Measurements from ENCODE around the gene MYD88. TPM values are rescaled to one million over a fixed set of nuclear protein-coding genes. Genes with fewer than 3 reads are reported as not detected.

Gene MYD88
- polyA plus RNA-seq, 3 donors = 286 to 427 (median 398) TPM

- TF ChIP-seq, protein P1, sequence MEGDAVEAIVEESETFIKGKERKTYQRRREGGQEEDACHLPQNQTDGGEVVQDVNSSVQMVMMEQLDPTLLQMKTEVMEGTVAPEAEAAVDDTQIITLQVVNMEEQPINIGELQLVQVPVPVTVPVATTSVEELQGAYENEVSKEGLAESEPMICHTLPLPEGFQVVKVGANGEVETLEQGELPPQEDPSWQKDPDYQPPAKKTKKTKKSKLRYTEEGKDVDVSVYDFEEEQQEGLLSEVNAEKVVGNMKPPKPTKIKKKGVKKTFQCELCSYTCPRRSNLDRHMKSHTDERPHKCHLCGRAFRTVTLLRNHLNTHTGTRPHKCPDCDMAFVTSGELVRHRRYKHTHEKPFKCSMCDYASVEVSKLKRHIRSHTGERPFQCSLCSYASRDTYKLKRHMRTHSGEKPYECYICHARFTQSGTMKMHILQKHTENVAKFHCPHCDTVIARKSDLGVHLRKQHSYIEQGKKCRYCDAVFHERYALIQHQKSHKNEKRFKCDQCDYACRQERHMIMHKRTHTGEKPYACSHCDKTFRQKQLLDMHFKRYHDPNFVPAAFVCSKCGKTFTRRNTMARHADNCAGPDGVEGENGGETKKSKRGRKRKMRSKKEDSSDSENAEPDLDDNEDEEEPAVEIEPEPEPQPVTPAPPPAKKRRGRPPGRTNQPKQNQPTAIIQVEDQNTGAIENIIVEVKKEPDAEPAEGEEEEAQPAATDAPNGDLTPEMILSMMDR (IDR thresholded peaks at IDR 0.05) = peak; percentile 71
- Histone ChIP-seq H3K4me1 (ENCODE audit: control insufficient read depth in 1 of 2, insufficient read depth in 2 of 2, low read length in 2 of 2) (peaks cover 0 to 5% of the 10 kb centered on the region in 2 donors), H3K9me3 (replicated peaks in 1 of 2; ENCODE audit: control insufficient read depth in 1 of 2, insufficient read depth in 1 of 2, low read length in 2 of 2) (no peaks in the 10 kb centered on the region), H3K36me3 (replicated peaks in 1 of 2; ENCODE audit: control insufficient read depth in 1 of 2, insufficient read depth in 2 of 2, low read length in 2 of 2) (peaks cover 32 to 49% of the 10 kb centered on the region in 2 donors), H3K4me3 (replicated peaks in 1 of 3; ENCODE audit: low read depth in 2 of 3, low read length in 3 of 3) (no peak overlapping the region), H4K20me1 (ENCODE audit: insufficient read depth, low read length) (peaks cover 61% of the 10 kb centered on the region), H3K9ac (ENCODE audit: insufficient read depth, low read length, poor library complexity, severe bottlenecking) (no peak overlapping the region), H3K79me2 (ENCODE audit: insufficient read depth, low read length) (no peaks in the 10 kb centered on the region), H2AFZ (ENCODE audit: insufficient read depth, low read depth, low read length, poor library complexity, severe bottlenecking) (no peak overlapping the region), H3K27me3 (ENCODE audit: control insufficient read depth in 2 of 2, insufficient read depth in 2 of 2, low read length in 2 of 2) (no peaks in the 10 kb centered on the region), H3K27ac (ENCODE audit: low read depth in 1 of 2, low read length in 2 of 2) (no peak overlapping the region), H3K4me2 (replicated peaks; ENCODE audit: extremely low read depth, low read length, poor library complexity, severe bottlenecking) (no peak overlapping the region)
- H3K4me3 Mint-ChIP-seq = no peak overlapping the region
- peak overlapping the region in 2 of 7 donors; percentile 48 to 68 for H3K27ac Mint-ChIP-seq
- no peaks in the 10 kb centered on the region for H3K9me3 Mint-ChIP-seq
- H3K4me1 Mint-ChIP-seq = peaks cover 14% of the 10 kb centered on the region
- intact Hi-C loops (cut with micrococcal nuclease) = loop anchor here (5.0 to 10.0 kb wide), 3 partner anchors 143 to 359 kb away; no protein-coding TSS in a partner anchor
- H3K27me3 Mint-ChIP-seq (ENCODE audit: low read depth in 3 of 3) = peaks cover 3 to 10% (median 4%) of the 10 kb centered on the region in 3 donors
- peaks cover 45 to 51% of the 10 kb centered on the region in 2 donors for H3K36me3 Mint-ChIP-seq
- peak; percentile 58 to 76 (median 66) for DNase-seq
- 51% methylated on average over 11 of the region's 11 CpGs for WGBS (ENCODE audit: insufficient coverage)
These were observed 20.6 kb upstream of the MYD88 start for GRCh38 chr3:38117748-38118420.

GRCh38 chr3:38118421-38119247, 19.8 kb upstream of the MYD88 start:
- H4K20me1 ChIP-seq (ENCODE audit: insufficient read depth, low read length) = peaks cover 68% of the 10 kb centered on the region
- intact Hi-C loops (cut with micrococcal nuclease) = loop anchor here (5.0 to 10.0 kb wide), 3 partner anchors 144 to 359 kb away; no protein-coding TSS in a partner anchor
- TF ChIP-seq, protein P1 (IDR thresholded peaks at IDR 0.05) = no peak
- no peak overlapping the region for H2AFZ ChIP-seq (ENCODE audit: insufficient read depth, low read depth, low read length, poor library complexity, severe bottlenecking)
- DNase-seq = no peak
- H3K36me3 ChIP-seq (replicated peaks in 1 of 2; ENCODE audit: control insufficient read depth in 1 of 2, insufficient read depth in 2 of 2, low read length in 2 of 2) = peaks cover 39 to 56% of the 10 kb centered on the region in 2 donors
- no peak overlapping the region for H3K4me2 ChIP-seq (replicated peaks; ENCODE audit: extremely low read depth, low read length, poor library complexity, severe bottlenecking)
- peaks cover 0 to 5% of the 10 kb centered on the region in 2 donors for H3K4me1 ChIP-seq (ENCODE audit: control insufficient read depth in 1 of 2, insufficient read depth in 2 of 2, low read length in 2 of 2)
- H3K79me2 ChIP-seq (ENCODE audit: insufficient read depth, low read length) = no peaks in the 10 kb centered on the region
- H3K4me3 ChIP-seq (replicated peaks in 1 of 3; ENCODE audit: low read depth in 2 of 3, low read length in 3 of 3) = no peak overlapping the region
- H3K27me3 Mint-ChIP-seq (ENCODE audit: low read depth in 3 of 3) = peaks cover 3 to 10% (median 4%) of the 10 kb centered on the region in 3 donors
- no peak overlapping the region for H3K4me3 Mint-ChIP-seq
- peaks cover 51 to 59% of the 10 kb centered on the region in 2 donors for H3K36me3 Mint-ChIP-seq
- H3K4me1 Mint-ChIP-seq = peaks cover 14% of the 10 kb centered on the region
- no peaks in the 10 kb centered on the region for H3K27me3 ChIP-seq (ENCODE audit: control insufficient read depth in 2 of 2, insufficient read depth in 2 of 2, low read length in 2 of 2)
- H3K9me3 ChIP-seq (replicated peaks in 1 of 2; ENCODE audit: control insufficient read depth in 1 of 2, insufficient read depth in 1 of 2, low read length in 2 of 2) = no peaks in the 10 kb centered on the region
- no peak overlapping the region for H3K9ac ChIP-seq (ENCODE audit: insufficient read depth, low read length, poor library complexity, severe bottlenecking)
- no peak overlapping the region for H3K27ac ChIP-seq (ENCODE audit: low read depth in 1 of 2, low read length in 2 of 2)
- peak overlapping the region in 5 of 7 donors; percentile 48 to 81 (median 76) for H3K27ac Mint-ChIP-seq
- H3K9me3 Mint-ChIP-seq = no peaks in the 10 kb centered on the region
- 78% methylated on average over 11 of the region's 13 CpGs for WGBS (ENCODE audit: insufficient coverage)

Measured in CD14-positive monocyte (primary cell).